PC-3 (cell line): ENCODE measurements around the gene HS3ST4. TPM values are rescaled to one million over a fixed set of nuclear protein-coding genes. Genes with fewer than 3 reads are reported as not detected.

ENCODE experiments used
- ATAC-seq: fragments of 200-7000 bp; cut with Tn5 transposase; 2 replicates; pipeline ENCODE4 v1.9.1; 2020; ENCODE audit warnings: mild to moderate bottlenecking, moderate library complexity
- BruUV-seq: library from RNA; stranded (reverse); fragments of 400-500 nt; replicated peaks from 2 replicates; lab custom pipeline; 2021; lab: Mats Ljungman, UMichigan
- CTCF ChIA-PET: fragments of 300-600 bp; sonication (Branson Sonifier 250); formaldehyde crosslinking; loops from one replicate; lab custom pipeline; 2022; ENCODE audit warnings: antibody characterized with exemption; lab: Charles Lee
- POLR2A ChIA-PET: fragments of 300-600 bp; sonication (Branson Sonifier 250); formaldehyde crosslinking; loops from one replicate; lab custom pipeline; 2022; ENCODE audit warnings: antibody characterized with exemption; ENCODE audit not compliant: unreplicated experiment; lab: Charles Lee
- DNase-seq: peaks from one replicate; pipeline ENCODE4 v3.0.0-alpha.2; 2015
- H2AFZ ChIP-seq: fragments of 300-600 bp; sonication (generic); 2 replicates; pipeline ENCODE4 v1.6.0; 2016; ENCODE audit warnings: antibody characterized with exemption, low read length
- H3F3A ChIP-seq: fragments of 300-600 bp; sonication (generic); one replicate; pipeline ENCODE4 v1.6.0; 2017; ENCODE audit warnings: antibody characterized with exemption, low read length, control low read depth, mild to moderate bottlenecking; ENCODE audit not compliant: unreplicated experiment
- H3K27ac ChIP-seq: fragments of 300-600 bp; sonication (generic); 2 replicates; pipeline ENCODE4 v1.5.1; 2016; ENCODE audit warnings: mild to moderate bottlenecking, low read length
- H3K27me3 ChIP-seq: fragments of 300-600 bp; sonication (generic); 2 replicates; pipeline ENCODE4 v1.6.1; 2016; ENCODE audit warnings: low read length, mixed read lengths
- H3K36me3 ChIP-seq: fragments of 300-600 bp; sonication (generic); 2 replicates; pipeline ENCODE4 v1.6.1; 2016; ENCODE audit warnings: low read depth, mixed run types, low read length, mixed read lengths
- H3K4me1 ChIP-seq: fragments of 300-600 bp; sonication (generic); 2 replicates; pipeline ENCODE4 v1.5.1; 2016; ENCODE audit warnings: low read length; ENCODE audit not compliant: insufficient read depth
- H3K4me2 ChIP-seq: fragments of 300-600 bp; sonication (generic); 2 replicates; pipeline ENCODE4 v1.6.0; 2016; ENCODE audit warnings: low read length
- H3K4me3 ChIP-seq: fragments of 300-600 bp; sonication (generic); 2 replicates; pipeline ENCODE4 v1.5.1; 2016; ENCODE audit warnings: mild to moderate bottlenecking, low read length, mixed read lengths
- H3K79me2 ChIP-seq: fragments of 300-600 bp; sonication (generic); 2 replicates; pipeline ENCODE4 v1.6.1; 2017; ENCODE audit warnings: low read length, mixed read lengths
- H3K9ac ChIP-seq: fragments of 300-600 bp; sonication (generic); 2 replicates; pipeline ENCODE4 v1.6.0; 2016; ENCODE audit warnings: mild to moderate bottlenecking, low read length
- H3K9me2 ChIP-seq: fragments of 300-600 bp; sonication (generic); replicated peaks from 2 replicates; pipeline ENCODE4 v1.6.1; 2016; ENCODE audit warnings: mixed run types, low read length, mixed read lengths
- H3K9me3 ChIP-seq: fragments of 300-600 bp; sonication (generic); 2 replicates; pipeline ENCODE4 v1.6.1; 2016; ENCODE audit warnings: low read length, mixed read lengths
- H4K20me1 ChIP-seq: fragments of 300-600 bp; sonication (generic); 2 replicates; pipeline ENCODE4 v1.6.1; 2016; ENCODE audit warnings: low read length, mixed read lengths
- CTCF ChIP-seq: fragments of 300-600 bp; sonication (generic); conservative IDR thresholded peaks from 2 replicates; pipeline ENCODE4 v1.5.1; 2017; ENCODE audit warnings: antibody characterized with exemption, low read depth, mild to moderate bottlenecking, low read length
- EZH2 ChIP-seq: fragments of 300-600 bp; sonication (generic); IDR thresholded peaks from one replicate; pipeline ENCODE4 v1.6.1; 2017; ENCODE audit warnings: antibody characterized with exemption, mild to moderate bottlenecking, low read length; ENCODE audit not compliant: unreplicated experiment
- EZH2phosphoT487 ChIP-seq: fragments of 300-600 bp; sonication (generic); IDR thresholded peaks from 2 replicates; pipeline ENCODE4 v1.6.1; 2018; ENCODE audit warnings: mild to moderate bottlenecking, antibody characterized with exemption, low read length, borderline replicate concordance
- intact Hi-C: fragments of 100-400 bp; cut with micrococcal nuclease; formaldehyde crosslinking; loops from 2 replicates; pipeline ENCODE4 v1.9.0; 2023
- total RNA-seq: library from RNA; depleted of rRNA; stranded (reverse); fragments of >200 nt; gene quantifications from 2 replicates; pipeline ENCODE4 v1.2.3, GENCODE V29; 2014

The HS3ST4 gene
- total RNA-seq, 1 experiment from 2014 or later, result not detected

GRCh38 chr16:25875956-25876598 lies 184.3 kb downstream of the HS3ST4 start:
- H3K9ac ChIP-seq, result no peak overlapping the region
- H3K4me2 ChIP-seq, result no peak overlapping the region
- H4K20me1 ChIP-seq, result no peaks in the 10 kb centered on the region
- no peaks in the 10 kb centered on the region for H3K9me3 ChIP-seq
- no peak for ATAC-seq
- no peaks in the 10 kb centered on the region for H3F3A ChIP-seq
- DNase-seq, result no peak
- no peak overlapping the region for H2AFZ ChIP-seq
- intact Hi-C loops, result no loop called here
- H3K9me2 ChIP-seq, result no peaks in the 10 kb centered on the region
- H3K4me3 ChIP-seq, result no peak overlapping the region
- ChIA-PET POLR2A (no interaction called here), CTCF (no interaction called here)
- H3K27ac ChIP-seq, result no peak overlapping the region
- no peak for TF ChIP-seq CTCF
- TF ChIP-seq EZH2, result no peak
- TF ChIP-seq EZH2phosphoT487, result no peak
- H3K79me2 ChIP-seq, result no peaks in the 10 kb centered on the region
- no peaks in the 10 kb centered on the region for H3K4me1 ChIP-seq
- H3K27me3 ChIP-seq, result no peaks in the 10 kb centered on the region
- no TSS peak for BruUV-seq
- no peaks in the 10 kb centered on the region for H3K36me3 ChIP-seq

GRCh38 chr16:25877103-25877502 lies 185.3 kb downstream of the HS3ST4 start:
- ATAC-seq, result no peak
- H3K27me3 ChIP-seq, result no peaks in the 10 kb centered on the region
- no peaks in the 10 kb centered on the region for H3K79me2 ChIP-seq
- TF ChIP-seq CTCF (no peak), EZH2 (no peak), EZH2phosphoT487 (no peak)
- no peaks in the 10 kb centered on the region for H3K36me3 ChIP-seq
- POLR2A ChIA-PET, result no interaction called here
- no peaks in the 10 kb centered on the region for H3K9me3 ChIP-seq
- no peaks in the 10 kb centered on the region for H3K4me1 ChIP-seq
- H3K27ac ChIP-seq, result no peak overlapping the region
- no peaks in the 10 kb centered on the region for H3K9me2 ChIP-seq
- H3K4me2 ChIP-seq, result no peak overlapping the region
- no peak overlapping the region for H3K4me3 ChIP-seq
- no TSS peak for BruUV-seq
- H4K20me1 ChIP-seq, result no peaks in the 10 kb centered on the region
- H3F3A ChIP-seq, result no peaks in the 10 kb centered on the region
- CTCF ChIA-PET, result no interaction called here
- intact Hi-C loops, result no loop called here
- no peak overlapping the region for H2AFZ ChIP-seq
- no peak for DNase-seq
- no peak overlapping the region for H3K9ac ChIP-seq

- BruUV-seq, result no TSS peak
- Histone ChIP-seq H3K9me3 (no peaks in the 10 kb centered on the region), H3K9me2 (no peaks in the 10 kb centered on the region), H2AFZ (no peak overlapping the region), H3K4me2 (no peak overlapping the region), H3K4me3 (no peak overlapping the region), H3F3A (no peaks in the 10 kb centered on the region), H3K79me2 (no peaks in the 10 kb centered on the region), H3K27ac (no peak overlapping the region), H3K27me3 (no peaks in the 10 kb centered on the region), H4K20me1 (no peaks in the 10 kb centered on the region), H3K9ac (no peak overlapping the region), H3K4me1 (no peaks in the 10 kb centered on the region), H3K36me3 (no peaks in the 10 kb centered on the region)
- POLR2A ChIA-PET, result no interaction called here
- TF ChIP-seq CTCF, result no peak
- no peak for TF ChIP-seq EZH2
- TF ChIP-seq EZH2phosphoT487, result no peak
- ATAC-seq (no peak), DNase-seq (no peak)
- intact Hi-C loops, result no loop called here
- CTCF ChIA-PET, result no interaction called here
Measured at GRCh38 chr16:25886598-25886997, 194.8 kb downstream of the HS3ST4 start.
